GM20431 (cell line): ENCODE measurements around the gene IGSF11.

Experiments
- in situ Hi-C: fragments of 300-500 bp; cut with MseI, MboI; formaldehyde crosslinking; loops from one replicate; pipeline ENCODE4 v1.15.0; 2020; ENCODE audit warnings: low sequenced_read_pairs; ENCODE audit not compliant: unreplicated experiment

The IGSF11 gene

GRCh38 chr3:118960876-118961450, 73.7 kb downstream of the IGSF11 start:
- in situ Hi-C loops: no loop called here

DNA sequence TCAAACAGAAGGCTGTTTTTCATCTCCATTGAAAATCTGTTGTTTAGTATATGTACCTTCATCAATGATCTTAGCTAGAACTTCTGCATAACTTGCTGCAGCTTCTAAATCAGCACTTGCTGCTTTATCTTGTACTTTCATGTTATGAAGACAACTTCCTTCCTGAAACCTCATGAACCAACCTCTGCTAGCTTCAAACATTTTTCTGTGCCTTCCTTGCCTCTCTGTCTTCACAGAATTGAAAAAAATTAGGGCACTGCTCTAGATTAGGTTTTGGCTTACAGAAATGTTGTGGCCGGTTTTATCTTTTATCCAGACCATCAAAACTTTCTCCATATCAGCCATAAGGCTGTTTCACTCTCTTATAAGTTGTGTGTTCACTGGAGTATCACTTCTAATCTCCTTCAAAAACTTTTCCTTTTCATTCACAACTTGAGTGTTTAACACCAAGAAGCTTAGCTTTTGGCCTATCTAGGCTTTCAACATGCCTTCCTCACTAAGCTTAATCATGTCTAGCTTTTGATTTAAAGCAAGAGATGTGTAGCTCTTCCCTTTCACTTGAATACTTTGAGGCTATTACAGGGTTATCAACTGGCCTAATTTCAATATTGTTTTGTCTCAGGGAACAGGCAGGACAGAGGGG, 78.6 kb downstream of the IGSF11 start:
- in situ Hi-C loops: no loop called here

DNA sequence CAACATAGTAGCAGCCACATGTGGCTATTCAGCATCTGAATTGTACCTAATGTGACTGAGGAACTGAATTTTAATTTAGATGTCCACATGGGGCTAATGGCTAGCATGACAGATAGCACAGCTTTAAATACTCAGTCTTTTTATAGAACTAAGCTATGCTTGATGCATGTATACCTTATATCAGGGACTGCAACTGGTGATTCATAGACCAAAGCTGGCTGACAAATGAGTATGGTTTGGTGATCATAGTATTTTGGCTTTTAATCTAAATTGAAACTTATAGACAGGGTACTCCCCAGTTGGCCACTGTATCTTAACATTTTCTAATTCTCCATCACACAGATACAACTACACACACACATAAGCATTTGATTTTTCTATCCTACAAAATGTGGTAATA, 83.6 kb downstream of the IGSF11 start:
- in situ Hi-C loops: no loop called here

- in situ Hi-C loops: no loop called here
Measured at GRCh38 chr3:118949113-118949760, 85.4 kb downstream of the IGSF11 start.

GRCh38 chr3:118948146-118948545, 86.5 kb downstream of the IGSF11 start:
- in situ Hi-C loops: no loop called here

- in situ Hi-C loops: no loop called here
Measured at GRCh38 chr3:118946449-118946848, 88.2 kb downstream of the IGSF11 start.

DNA sequence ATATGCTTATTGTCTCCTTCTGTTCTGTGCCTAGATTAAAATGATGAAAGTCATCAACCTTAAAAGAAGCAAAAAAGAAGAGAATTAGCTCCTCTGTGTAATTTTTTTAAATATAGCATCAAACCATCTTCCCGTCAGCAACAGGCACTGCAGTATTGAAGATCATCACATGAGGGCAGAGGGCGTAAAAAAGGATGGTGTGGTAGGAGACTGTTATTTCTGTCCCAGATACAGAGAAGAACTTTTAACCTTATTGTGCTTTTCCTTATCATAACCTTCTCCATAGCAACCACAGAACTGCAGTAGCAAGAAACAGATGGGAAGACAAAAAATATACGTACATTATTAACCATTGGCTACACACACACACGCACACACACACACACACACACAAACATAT, 88.8 kb downstream of the IGSF11 start:
- in situ Hi-C loops: no loop called here

DNA sequence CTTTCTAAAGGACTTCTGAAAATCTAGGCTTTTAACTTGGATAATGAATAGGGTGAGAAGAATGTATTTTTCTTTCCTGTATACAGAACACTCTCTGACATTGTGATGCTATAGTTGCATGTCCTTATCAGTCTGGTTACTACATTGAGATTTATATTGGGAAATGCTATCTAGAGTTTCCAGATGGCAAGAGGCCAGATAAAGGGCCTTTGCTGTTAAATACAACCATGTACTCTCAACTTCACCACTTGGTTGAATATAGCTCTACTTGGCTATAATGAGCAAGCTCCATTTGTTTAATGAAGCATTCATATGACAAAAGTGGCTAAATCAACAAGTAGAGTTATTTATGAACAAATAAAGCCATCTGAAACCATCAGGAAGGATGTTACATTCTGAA, 91.0 kb downstream of the IGSF11 start:
- in situ Hi-C loops: no loop called here

DNA sequence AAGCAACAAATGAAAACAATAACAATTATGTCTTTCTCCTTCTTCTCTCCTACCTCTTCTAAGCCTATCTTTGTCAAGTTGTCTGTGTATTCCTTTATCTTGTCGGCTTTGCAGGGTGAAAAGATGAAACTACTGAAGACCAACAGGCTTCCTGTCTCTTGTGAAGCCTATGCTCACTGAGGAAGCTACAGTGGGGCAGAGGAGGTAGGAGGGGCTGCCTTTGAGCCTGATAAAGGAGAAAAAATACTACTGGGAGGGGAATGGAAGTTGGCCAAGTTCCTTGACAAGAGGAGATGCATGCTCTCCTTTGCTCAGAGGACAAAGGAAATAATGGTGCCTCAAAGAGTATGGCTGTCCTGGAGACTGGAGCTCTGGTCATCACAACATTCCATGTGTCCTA, 92.0 kb downstream of the IGSF11 start:
- in situ Hi-C loops: no loop called here

- in situ Hi-C loops: no loop called here
Measured at GRCh38 chr3:118942195-118942594, 92.5 kb downstream of the IGSF11 start.

- in situ Hi-C loops: no loop called here
Measured at GRCh38 chr3:118941236-118941635, 93.4 kb downstream of the IGSF11 start.

GRCh38 chr3:118938183-118938961, 96.3 kb downstream of the IGSF11 start:
- in situ Hi-C loops: no loop called here

- in situ Hi-C loops: no loop called here
Measured at GRCh38 chr3:118936811-118937210, 97.8 kb downstream of the IGSF11 start.

DNA sequence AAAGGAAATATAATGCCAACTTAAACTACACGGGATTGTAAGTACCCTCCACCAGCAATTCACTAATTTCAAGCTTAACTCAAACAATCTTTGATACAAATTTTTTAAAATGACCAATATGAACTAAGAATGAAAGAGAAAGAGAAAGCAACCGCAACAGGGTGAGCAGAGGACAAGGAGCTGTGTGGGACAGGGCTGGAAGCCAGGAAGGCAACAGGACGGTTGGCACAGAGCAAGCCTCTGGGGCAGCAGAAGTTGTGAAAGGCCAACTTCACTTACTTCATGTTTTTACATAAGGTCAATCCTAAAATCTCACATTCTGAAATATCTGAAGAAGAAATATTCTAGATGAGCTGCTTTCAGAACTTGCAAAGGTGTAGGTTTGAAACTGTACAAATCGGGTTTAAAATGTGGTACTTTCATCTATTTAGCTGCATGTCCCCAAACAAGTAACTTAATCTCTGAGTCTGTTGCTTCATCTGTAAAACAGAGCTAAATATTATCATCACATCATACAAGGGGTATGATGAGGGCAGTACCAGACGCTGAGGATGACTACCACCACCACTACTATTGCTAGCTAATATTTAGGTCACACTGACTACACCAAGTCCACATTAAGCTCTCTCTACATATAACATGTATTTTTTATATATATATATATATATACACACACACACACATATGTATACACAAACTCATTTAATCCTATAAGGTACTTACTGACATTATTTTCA, 101.7 kb downstream of the IGSF11 start:
- in situ Hi-C loops: no loop called here

GRCh38 chr3:118931996-118932395, 102.7 kb downstream of the IGSF11 start:
- in situ Hi-C loops: no loop called here

- in situ Hi-C loops: no loop called here
Measured at GRCh38 chr3:118927449-118927848, 107.2 kb downstream of the IGSF11 start.

GRCh38 chr3:118912188-118912587, 122.5 kb downstream of the IGSF11 start:
- in situ Hi-C loops: no loop called here

DNA sequence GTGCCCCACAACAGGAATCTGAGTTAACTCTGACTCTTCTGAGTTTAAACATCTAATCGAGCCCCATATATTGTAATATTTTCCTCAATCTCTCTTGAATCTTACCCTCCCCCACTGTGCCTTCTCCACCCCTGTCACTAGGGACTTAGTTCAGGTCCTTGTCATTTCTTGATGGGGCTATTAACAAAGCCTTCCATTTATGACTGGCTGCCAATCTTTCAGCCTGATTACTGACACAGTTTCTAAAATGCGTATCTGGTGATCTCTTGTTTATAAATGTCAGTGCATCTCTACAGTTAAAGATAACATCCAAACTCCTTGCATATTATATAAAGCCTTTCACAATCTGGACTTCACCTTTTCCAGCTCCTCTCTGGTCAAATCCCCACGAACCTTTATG, 124.3 kb downstream of the IGSF11 start:
- in situ Hi-C loops: no loop called here

GRCh38 chr3:118909763-118910162, 124.9 kb downstream of the IGSF11 start:
- in situ Hi-C loops: no loop called here

- in situ Hi-C loops: no loop called here
Measured at GRCh38 chr3:118907909-118908308, 126.7 kb downstream of the IGSF11 start.
